CD4-positive, alpha-beta memory T cell (primary cell): ENCODE data around the gene LYZ. TPM values are rescaled to one million over a fixed set of nuclear protein-coding genes. Genes with fewer than 3 reads are reported as not detected.

ENCODE experiments used
- CTCF ChIA-PET: fragments of 350-600 bp; sonication (Branson Sonifier 250); formaldehyde crosslinking; loops from one replicate; lab custom pipeline; 2021; ENCODE audit warnings: inconsistent platforms; ENCODE audit not compliant: partially characterized antibody; lab: Charles Lee
- POLR2A ChIA-PET: fragments of 350-600 bp; sonication (Branson Sonifier 250); formaldehyde crosslinking; loops from one replicate; lab custom pipeline; 2021; ENCODE audit not compliant: partially characterized antibody; lab: Charles Lee
- DNase-seq, 5 donors: peaks; one replicate each; pipeline versions ENCODE4 v3.0.0 to v3.0.0-alpha.2; 2020 to 2022; ENCODE audit warnings: mixed read lengths in 1 of 5
- H3K27ac ChIP-seq: one replicate; pipeline ENCODE4 v1.7.0; 2013; ENCODE audit warnings: low read depth, low read length
- H3K27me3 ChIP-seq: 2 replicates; pipeline ENCODE4 v1.7.0; 2013; ENCODE audit warnings: mild to moderate bottlenecking, low read length, moderate library complexity; ENCODE audit not compliant: insufficient read depth
- H3K36me3 ChIP-seq: 2 replicates; pipeline ENCODE4 v1.7.0; 2013; ENCODE audit warnings: mild to moderate bottlenecking, low read length, moderate library complexity; ENCODE audit not compliant: insufficient read depth
- H3K4me1 ChIP-seq: 2 replicates; pipeline ENCODE4 v1.7.0; 2013; ENCODE audit warnings: mild to moderate bottlenecking, low read length, moderate library complexity; ENCODE audit not compliant: insufficient read depth
- H3K4me3 ChIP-seq, 2 donors: one replicate each; pipeline ENCODE4 v1.7.0; 2013; ENCODE audit warnings: low read length in 2 of 2, mild to moderate bottlenecking in 1 of 2
- H3K9me3 ChIP-seq, 2 donors: one replicate each; pipeline ENCODE4 v1.7.0; 2013; ENCODE audit warnings: low read length in 2 of 2, control low read depth in 1 of 2; ENCODE audit not compliant: control insufficient read depth in 1 of 2
- H3K27ac Mint-ChIP-seq, 7 donors: one replicate each; pipeline ENCODE4 v1.8.0; 2020 to 2021; ENCODE audit warnings: mixed read lengths in 7 of 7, mild to moderate bottlenecking in 6 of 7, inconsistent platforms in 3 of 7, moderate library complexity in 3 of 7
- H3K27me3 Mint-ChIP-seq, 2 donors: one replicate each; pipeline ENCODE4 v1.8.0; 2020 to 2021; ENCODE audit warnings: mixed read lengths in 2 of 2
- H3K36me3 Mint-ChIP-seq, 2 donors: one replicate each; pipeline ENCODE4 v1.8.0; 2020 to 2021; ENCODE audit warnings: mixed read lengths in 2 of 2, inconsistent platforms in 1 of 2, mild to moderate bottlenecking in 1 of 2
- H3K4me1 Mint-ChIP-seq, 4 donors: one replicate each; pipeline ENCODE4 v1.8.0; 2020 to 2021; ENCODE audit warnings: mixed read lengths in 4 of 4, mild to moderate bottlenecking in 1 of 4
- H3K4me3 Mint-ChIP-seq, 8 donors: one replicate each; pipeline ENCODE4 v1.8.0; 2020 to 2021; ENCODE audit warnings: mixed read lengths in 8 of 8, mild to moderate bottlenecking in 7 of 8, moderate library complexity in 6 of 8, inconsistent platforms in 3 of 8
- H3K9me3 Mint-ChIP-seq, 8 donors: one replicate each; pipeline ENCODE4 v1.8.0; 2020 to 2021; ENCODE audit warnings: mixed read lengths in 8 of 8, mild to moderate bottlenecking in 5 of 8, inconsistent platforms in 3 of 8, moderate library complexity in 1 of 8
- intact Hi-C: fragments of 100-400 bp; cut with micrococcal nuclease; formaldehyde crosslinking; loops from one replicate; pipeline ENCODE4 v1.15.1; 2023
- polyA plus RNA-seq, 2 donors: library from polyadenylated mRNA; unstranded; fragments of 300-500 nt; fragmentation: Illumina TruSeq; gene quantifications; one replicate each; pipeline ENCODE4 v1.2.3, GENCODE V29; 2021
- total RNA-seq, 2 experiments: library from RNA; stranded (reverse); gene quantifications; one replicate each; pipeline ENCODE4 v1.2.3, GENCODE V29; 2021

Gene LYZ
- total and polyA plus RNA-seq, 4 experiments from 2014 or later, result 5.3 to 42.3 (median 24.1) TPM

DNA sequence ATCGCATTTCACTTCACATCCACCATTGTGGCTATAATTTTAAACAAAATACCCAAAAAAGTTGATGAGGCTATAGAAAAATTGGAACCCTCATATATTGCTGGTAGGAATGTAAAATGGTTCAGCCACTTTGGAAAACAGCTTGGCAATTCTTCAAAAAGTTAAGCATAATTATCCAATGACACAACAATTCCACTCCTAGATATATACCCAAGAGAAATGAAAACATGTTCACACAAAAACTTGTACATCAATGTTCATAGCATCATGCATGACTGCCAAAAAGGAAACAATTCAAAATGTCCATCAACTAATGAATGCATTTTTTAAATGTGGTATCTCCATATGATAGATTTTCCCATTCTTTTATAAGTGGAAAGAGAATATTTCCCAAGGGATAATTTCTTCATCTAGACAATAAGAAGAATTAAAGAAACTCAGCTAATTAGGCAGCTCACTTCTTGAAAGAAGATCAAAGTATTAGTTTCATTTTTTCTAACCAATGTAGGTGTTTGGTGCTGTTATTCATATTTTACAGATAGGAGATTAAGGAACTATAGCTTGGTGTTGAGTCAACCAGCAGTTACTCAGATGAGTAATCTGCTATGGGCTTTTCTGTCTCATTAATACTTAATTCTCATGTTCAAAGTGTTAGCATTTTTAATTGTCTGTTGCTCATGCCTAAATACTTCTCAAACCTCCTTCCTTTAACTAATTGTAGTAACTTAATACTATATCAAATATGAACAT, 44.2 kb downstream of the LYZ start:
- H3K36me3 Mint-ChIP-seq, result peaks cover 48 to 57% of the 10 kb centered on the region in 2 donors
- Histone ChIP-seq H3K27ac (no peak overlapping the region), H3K9me3 (no peaks in the 10 kb centered on the region), H3K4me1 (no peaks in the 10 kb centered on the region), H3K36me3 (peaks cover 10% of the 10 kb centered on the region), H3K27me3 (no peaks in the 10 kb centered on the region), H3K4me3 (no peak overlapping the region)
- no peak for DNase-seq
- peaks cover 0 to 13% (median 3%) of the 10 kb centered on the region in 8 donors for H3K9me3 Mint-ChIP-seq
- H3K27ac Mint-ChIP-seq, result no peak overlapping the region
- CTCF ChIA-PET, result interaction anchor here (0.6 kb wide), 1 partner anchor 82 kb away, joined by 3 read pairs; no protein-coding TSS in a partner anchor
- no peaks in the 10 kb centered on the region for H3K27me3 Mint-ChIP-seq
- intact Hi-C loops, result no loop called here
- H3K4me1 Mint-ChIP-seq, result peaks cover 0 to 1% (median 0%) of the 10 kb centered on the region in 4 donors
- no peak overlapping the region for H3K4me3 Mint-ChIP-seq
- POLR2A ChIA-PET, result no interaction called here

DNA sequence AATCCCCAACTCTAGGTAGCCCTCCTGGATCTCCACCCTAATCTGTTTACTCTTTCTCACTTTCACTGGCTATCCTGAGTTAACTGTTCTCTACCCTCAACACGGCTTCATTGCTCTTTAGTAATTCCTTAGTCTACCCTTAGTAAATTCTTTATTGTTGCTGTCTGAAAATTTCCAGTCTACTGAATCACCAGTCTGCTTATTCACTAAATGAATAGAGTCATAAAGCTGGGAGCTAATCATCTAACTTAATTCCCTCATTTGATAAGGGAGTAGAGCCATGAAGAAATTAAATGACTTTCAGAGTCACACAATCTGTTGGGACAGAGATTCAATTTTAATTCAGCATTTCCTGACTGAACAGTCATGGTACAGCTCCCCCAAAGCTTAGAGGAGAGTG, 47.9 kb downstream of the LYZ start:
- Histone ChIP-seq H3K4me1 (no peaks in the 10 kb centered on the region), H3K36me3 (peaks cover 6% of the 10 kb centered on the region), H3K27ac (no peak overlapping the region), H3K27me3 (no peaks in the 10 kb centered on the region), H3K4me3 (no peak overlapping the region), H3K9me3 (no peaks in the 10 kb centered on the region)
- intact Hi-C loops, result no loop called here
- CTCF ChIA-PET, result no interaction called here
- peaks cover 0 to 13% (median 5%) of the 10 kb centered on the region in 8 donors for H3K9me3 Mint-ChIP-seq
- H3K27ac Mint-ChIP-seq, result peak overlapping the region in 1 of 7 donors; percentile 19
- H3K4me1 Mint-ChIP-seq, result no peaks in the 10 kb centered on the region
- H3K27me3 Mint-ChIP-seq, result no peaks in the 10 kb centered on the region
- no peak for DNase-seq
- POLR2A ChIA-PET, result no interaction called here
- peaks cover 35 to 44% of the 10 kb centered on the region in 2 donors for H3K36me3 Mint-ChIP-seq
- no peak overlapping the region for H3K4me3 Mint-ChIP-seq

DNA sequence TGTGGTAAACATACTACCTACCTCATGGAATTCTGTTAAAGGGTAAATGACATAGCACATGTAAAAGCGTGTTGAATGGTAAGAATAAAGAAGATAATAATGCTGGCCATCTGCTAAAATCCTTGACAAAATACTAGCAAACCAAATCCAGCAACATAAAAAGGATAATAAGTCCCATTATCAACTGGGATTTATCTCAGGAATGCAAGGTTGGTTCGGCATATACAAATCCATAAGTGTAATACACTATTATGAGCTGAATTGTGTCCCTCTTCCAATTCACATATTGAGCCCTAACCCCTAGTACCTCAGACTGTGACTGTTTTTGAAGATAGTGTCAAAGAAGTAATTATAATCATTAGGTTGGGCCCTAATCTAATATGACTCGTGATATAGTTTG, 48.8 kb downstream of the LYZ start:
- H3K4me3 ChIP-seq, result no peak overlapping the region
- H3K36me3 ChIP-seq, result peaks cover 2% of the 10 kb centered on the region
- H3K27ac ChIP-seq, result no peak overlapping the region
- Mint-ChIP-seq H3K4me3 (no peak overlapping the region), H3K27me3 (no peaks in the 10 kb centered on the region), H3K36me3 (peaks cover 28 to 36% of the 10 kb centered on the region in 2 donors), H3K9me3 (peaks cover 0 to 13% (median 5%) of the 10 kb centered on the region in 8 donors), H3K4me1 (no peaks in the 10 kb centered on the region), H3K27ac (no peak overlapping the region)
- intact Hi-C loops, result no loop called here
- POLR2A ChIA-PET, result no interaction called here
- no peaks in the 10 kb centered on the region for H3K9me3 ChIP-seq
- H3K4me1 ChIP-seq, result no peaks in the 10 kb centered on the region
- no peak for DNase-seq
- CTCF ChIA-PET, result no interaction called here
- no peaks in the 10 kb centered on the region for H3K27me3 ChIP-seq

DNA sequence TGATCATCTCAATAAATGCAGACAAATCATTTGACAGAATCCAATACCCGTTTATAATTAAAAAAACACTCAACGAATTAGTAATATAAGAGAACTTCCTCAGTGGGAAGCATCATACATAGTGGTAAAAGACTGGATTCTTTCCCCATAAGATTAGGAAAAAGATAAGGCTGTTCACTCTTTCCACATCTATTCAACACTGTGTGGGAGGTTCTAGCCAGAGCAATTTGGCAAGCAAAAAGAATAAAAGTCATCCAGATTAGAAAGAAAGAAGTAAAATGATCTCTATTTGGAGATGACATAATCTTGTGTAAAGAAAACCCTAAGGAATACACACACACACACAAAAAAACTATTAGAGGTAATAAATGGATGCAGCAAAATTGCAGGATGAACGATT, 49.8 kb downstream of the LYZ start:
- Mint-ChIP-seq H3K36me3 (peaks cover 27 to 29% of the 10 kb centered on the region in 2 donors), H3K27ac (no peak overlapping the region), H3K4me3 (no peak overlapping the region), H3K4me1 (no peaks in the 10 kb centered on the region), H3K9me3 (peaks cover 0 to 13% (median 5%) of the 10 kb centered on the region in 8 donors), H3K27me3 (no peaks in the 10 kb centered on the region)
- no peak overlapping the region for H3K4me3 ChIP-seq
- H3K36me3 ChIP-seq, result no peaks in the 10 kb centered on the region
- H3K27ac ChIP-seq, result no peak overlapping the region
- DNase-seq, result no peak
- no peaks in the 10 kb centered on the region for H3K4me1 ChIP-seq
- POLR2A ChIA-PET, result no interaction called here
- intact Hi-C loops, result no loop called here
- CTCF ChIA-PET, result no interaction called here
- no peaks in the 10 kb centered on the region for H3K9me3 ChIP-seq
- no peaks in the 10 kb centered on the region for H3K27me3 ChIP-seq

DNA sequence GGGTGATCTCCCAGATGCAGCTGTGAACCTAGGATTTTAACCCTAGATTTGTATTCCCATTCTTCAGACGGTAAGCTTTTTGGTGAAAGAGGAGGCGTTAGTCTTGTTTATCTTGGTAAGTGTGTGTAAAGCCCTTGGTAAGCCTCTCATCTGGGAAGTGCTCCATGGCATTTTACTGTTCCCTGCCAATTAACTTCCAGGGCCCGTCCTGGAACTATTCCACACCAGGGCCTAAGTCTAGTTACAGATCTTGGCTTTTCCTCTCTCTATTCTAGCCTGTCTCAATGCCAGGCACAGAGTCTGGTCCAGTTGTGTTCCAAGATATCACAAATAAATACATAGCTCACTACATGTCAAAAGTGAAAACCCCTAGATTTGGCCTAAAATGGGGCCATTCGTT, 53.8 kb downstream of the LYZ start:
- peaks cover 0 to 2% (median 0%) of the 10 kb centered on the region in 4 donors for H3K4me1 Mint-ChIP-seq
- no peaks in the 10 kb centered on the region for H3K27me3 Mint-ChIP-seq
- ChIA-PET POLR2A (no interaction called here), CTCF (no interaction called here)
- peaks cover 0 to 5% (median 3%) of the 10 kb centered on the region in 8 donors for H3K9me3 Mint-ChIP-seq
- intact Hi-C loops, result no loop called here
- no peaks in the 10 kb centered on the region for H3K27me3 ChIP-seq
- no peak overlapping the region for H3K27ac ChIP-seq
- H3K36me3 ChIP-seq, result no peaks in the 10 kb centered on the region
- DNase-seq, result no peak
- H3K36me3 Mint-ChIP-seq, result peaks cover 6 to 8% of the 10 kb centered on the region in 2 donors
- no peak overlapping the region for H3K4me3 ChIP-seq
- H3K4me1 ChIP-seq, result no peaks in the 10 kb centered on the region
- no peak overlapping the region for H3K4me3 Mint-ChIP-seq
- no peak overlapping the region for H3K27ac Mint-ChIP-seq
- H3K9me3 ChIP-seq, result no peaks in the 10 kb centered on the region

Other genes starting within 250 kb of the LYZ start
- gene CPSF6, start 108.8 kb upstream of the LYZ start, total RNA-seq, result 100 to 1,000 TPM; 109 to 120 TPM
- gene CPSF6, start 108.8 kb upstream of the LYZ start, polyA plus RNA-seq, result 10 to 100 TPM; 55.7 to 61.3 TPM
- gene YEATS4, start 11.4 kb downstream of the LYZ start, total RNA-seq, result 10 to 100 TPM; 18.2 to 19.6 TPM
- 10 to 100 TPM; 44.9 to 57.5 TPM for gene YEATS4, start 11.4 kb downstream of the LYZ start, polyA plus RNA-seq
- gene FRS2, start 122.0 kb downstream of the LYZ start, total RNA-seq, result 10 to 100 TPM; 21.2 to 22.2 TPM
- 1 to 10 TPM; 8.6 to 9.3 TPM for gene FRS2, start 122.0 kb downstream of the LYZ start, polyA plus RNA-seq
- gene CCT2, start 237.1 kb downstream of the LYZ start, total RNA-seq, result 100 to 1,000 TPM in 1 of 2 experiments, 10 to 100 TPM in 1; 92.6 to 104 TPM
- gene CCT2, start 237.1 kb downstream of the LYZ start, polyA plus RNA-seq, result 100 to 1,000 TPM; 139 to 146 TPM